ENCODE results near the gene HGFAC. TPM values are rescaled to one million over a fixed set of nuclear protein-coding genes. Genes with fewer than 3 reads are reported as not detected.

Gene HGFAC
- total and polyA plus RNA-seq, 9 donors: 0.51 to 2.5 (median 1.5) TPM

DNA sequence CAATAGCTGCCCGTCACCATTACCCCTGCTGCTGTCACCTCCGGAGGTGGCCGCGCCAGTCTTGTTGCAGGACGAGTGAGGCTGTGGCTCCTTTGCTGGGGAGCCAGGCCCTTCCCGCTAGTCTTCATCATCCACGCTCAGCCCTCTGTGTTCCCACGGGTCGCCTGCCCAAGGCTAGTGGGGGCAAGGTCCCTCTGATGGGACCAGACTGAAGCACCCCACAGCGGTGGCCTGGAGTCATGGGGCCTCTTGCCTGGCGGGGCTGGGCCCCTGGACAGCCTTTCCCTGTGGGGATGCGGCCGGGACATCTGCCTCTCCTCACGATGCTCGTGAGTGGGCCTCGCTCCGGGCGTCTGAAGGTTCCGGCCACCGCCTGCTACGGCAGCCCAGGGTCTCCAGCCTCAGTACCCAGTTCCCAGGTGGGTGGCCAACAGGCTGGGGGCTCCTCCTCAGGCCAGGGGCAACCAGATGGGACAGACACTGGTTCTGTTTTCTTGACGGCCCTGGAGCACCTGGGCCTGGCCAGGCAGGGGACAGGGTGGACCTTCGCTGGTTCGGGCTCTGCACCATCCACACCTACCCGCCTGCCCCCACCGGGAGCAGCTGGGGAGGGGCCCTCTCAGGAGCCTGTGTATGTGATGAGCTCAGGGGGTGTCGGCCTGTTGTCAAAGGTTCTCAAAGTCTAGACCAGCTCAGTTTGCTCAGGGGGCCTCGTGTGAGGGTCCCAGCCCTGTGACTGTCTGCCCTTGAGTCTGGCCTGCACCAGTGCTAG, 53.6 kb downstream of the HGFAC start:
- Histone ChIP-seq H3K4me1 (ENCODE audit: control insufficient read depth, insufficient read depth, low read length) (peaks cover 20% of the 10 kb centered on the region), H3K27me3 (ENCODE audit: control insufficient read depth, insufficient read depth, low read length) (peaks cover 14% of the 10 kb centered on the region), H3K27ac (ENCODE audit: low read length) (no peak overlapping the region), H3K4me3 (ENCODE audit: low read length) (no peak overlapping the region), H3K36me3 (ENCODE audit: control insufficient read depth, insufficient read depth, low read length) (peaks cover 20% of the 10 kb centered on the region), H3K9me3 (replicated peaks; ENCODE audit: control insufficient read depth, low read depth, low read length) (no peaks in the 10 kb centered on the region)
- DNase-seq: no peak
- 73% methylated on average over 27 of the region's 28 CpGs for WGBS (ENCODE audit: insufficient coverage)

DNA sequence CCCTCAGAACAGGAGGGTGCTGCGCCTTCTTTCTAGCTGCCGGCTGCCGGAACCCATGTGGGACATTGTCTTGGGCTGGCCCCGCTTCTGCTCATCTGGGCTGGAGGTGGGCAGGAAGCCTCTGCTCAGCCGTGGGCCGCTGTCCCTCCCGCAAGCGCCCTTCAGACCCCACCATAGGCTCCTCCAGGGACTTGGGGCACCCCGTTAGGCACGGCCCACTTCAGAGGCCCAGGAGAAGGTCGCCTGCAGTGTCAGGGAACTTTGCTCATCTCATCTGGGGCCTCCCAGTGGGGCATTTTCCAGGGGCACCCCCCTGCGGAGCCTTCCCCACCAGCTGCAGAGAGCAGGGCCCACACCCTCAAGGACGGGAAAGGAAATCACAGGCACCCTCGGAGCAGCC, 54.3 kb downstream of the HGFAC start:
- Histone ChIP-seq H3K9me3 (replicated peaks; ENCODE audit: control insufficient read depth, low read depth, low read length) (no peaks in the 10 kb centered on the region), H3K36me3 (ENCODE audit: control insufficient read depth, insufficient read depth, low read length) (peaks cover 23% of the 10 kb centered on the region), H3K4me1 (ENCODE audit: control insufficient read depth, insufficient read depth, low read length) (peaks cover 20% of the 10 kb centered on the region), H3K4me3 (ENCODE audit: low read length) (no peak overlapping the region), H3K27me3 (ENCODE audit: control insufficient read depth, insufficient read depth, low read length) (peaks cover 14% of the 10 kb centered on the region), H3K27ac (ENCODE audit: low read length) (no peak overlapping the region)
- WGBS (ENCODE audit: insufficient coverage): 75% methylated on average over 9 of the region's 14 CpGs
- DNase-seq: no peak

DNA sequence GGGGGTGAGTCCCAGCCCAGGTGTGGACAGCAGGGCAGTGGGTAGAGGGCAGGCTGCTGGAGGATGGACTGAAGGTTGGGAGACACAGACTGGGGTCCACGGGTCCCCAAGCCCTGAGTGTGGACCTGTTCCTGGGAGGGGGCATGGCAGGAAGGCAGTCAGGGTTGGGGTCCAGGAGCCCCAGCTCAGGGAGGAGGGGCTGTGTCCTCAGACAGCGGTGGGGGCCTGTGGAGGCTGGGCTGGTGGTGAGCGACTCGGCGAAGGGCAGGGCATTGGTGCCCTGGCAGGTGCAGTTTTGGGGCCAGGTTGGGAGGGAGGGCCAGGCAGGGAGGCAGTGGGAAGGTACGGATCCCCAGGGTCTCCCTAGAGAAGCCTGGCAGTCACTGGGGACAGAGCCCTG, 55.3 kb downstream of the HGFAC start:
- DNase-seq: no peak
- 85% methylated on average over 6 of the region's 6 CpGs for WGBS (ENCODE audit: insufficient coverage)
- Histone ChIP-seq H3K9me3 (replicated peaks; ENCODE audit: control insufficient read depth, low read depth, low read length) (no peaks in the 10 kb centered on the region), H3K4me3 (ENCODE audit: low read length) (no peak overlapping the region), H3K36me3 (ENCODE audit: control insufficient read depth, insufficient read depth, low read length) (peaks cover 28% of the 10 kb centered on the region), H3K4me1 (ENCODE audit: control insufficient read depth, insufficient read depth, low read length) (peaks cover 18% of the 10 kb centered on the region), H3K27me3 (ENCODE audit: control insufficient read depth, insufficient read depth, low read length) (peaks cover 8% of the 10 kb centered on the region), H3K27ac (ENCODE audit: low read length) (no peak overlapping the region)

DNA sequence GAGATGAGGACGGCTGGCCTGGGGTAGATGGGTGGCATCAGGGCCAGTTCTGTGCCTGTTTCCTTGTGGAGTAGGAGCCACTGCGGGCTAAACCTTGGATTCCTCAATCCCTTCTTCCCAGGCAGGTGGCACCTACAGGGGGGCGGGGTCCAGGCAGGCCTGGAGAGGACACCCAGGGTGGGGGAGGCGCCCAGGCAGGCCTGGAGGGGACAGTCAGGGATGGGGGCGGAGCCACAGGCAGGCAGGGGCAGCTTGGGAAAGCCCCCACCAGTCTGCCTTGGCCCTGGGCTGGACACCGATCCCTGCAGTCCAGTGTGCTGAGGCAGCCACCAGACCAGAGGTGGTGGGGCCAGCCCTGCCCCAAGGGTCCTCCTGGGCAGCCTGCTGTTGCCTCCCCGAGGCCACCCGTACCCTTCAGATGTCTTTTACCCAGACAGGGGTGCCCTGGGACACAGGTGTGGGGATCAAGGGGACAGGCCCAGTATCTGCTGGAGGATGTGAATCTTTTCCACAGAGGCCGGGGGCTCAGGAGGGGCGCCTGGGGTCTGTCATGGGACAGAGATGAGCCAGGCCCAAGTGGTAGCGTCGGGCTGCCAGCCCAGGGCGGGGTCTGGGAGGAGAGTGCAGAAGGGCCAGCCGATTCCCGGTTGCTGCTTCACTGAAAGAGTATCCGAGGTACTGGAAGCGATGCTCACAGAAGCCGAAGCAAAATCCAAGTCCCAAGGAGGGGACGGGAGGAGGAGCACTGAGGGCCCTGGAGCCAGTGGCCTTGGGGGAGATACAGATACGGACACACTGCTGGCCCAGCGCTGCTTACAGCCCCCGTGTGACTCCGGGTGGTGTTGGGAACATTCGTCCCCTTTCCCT, 56.0 kb downstream of the HGFAC start:
- WGBS (ENCODE audit: insufficient coverage): 54% methylated on average over 22 of the region's 24 CpGs
- H3K4me1 ChIP-seq (ENCODE audit: control insufficient read depth, insufficient read depth, low read length): peaks cover 13% of the 10 kb centered on the region
- no peaks in the 10 kb centered on the region for H3K9me3 ChIP-seq (replicated peaks; ENCODE audit: control insufficient read depth, low read depth, low read length)
- no peak overlapping the region for H3K4me3 ChIP-seq (ENCODE audit: low read length)
- H3K36me3 ChIP-seq (ENCODE audit: control insufficient read depth, insufficient read depth, low read length): peaks cover 28% of the 10 kb centered on the region
- no peak overlapping the region for H3K27ac ChIP-seq (ENCODE audit: low read length)
- no peak for DNase-seq
- H3K27me3 ChIP-seq (ENCODE audit: control insufficient read depth, insufficient read depth, low read length): peaks cover 6% of the 10 kb centered on the region

DNA sequence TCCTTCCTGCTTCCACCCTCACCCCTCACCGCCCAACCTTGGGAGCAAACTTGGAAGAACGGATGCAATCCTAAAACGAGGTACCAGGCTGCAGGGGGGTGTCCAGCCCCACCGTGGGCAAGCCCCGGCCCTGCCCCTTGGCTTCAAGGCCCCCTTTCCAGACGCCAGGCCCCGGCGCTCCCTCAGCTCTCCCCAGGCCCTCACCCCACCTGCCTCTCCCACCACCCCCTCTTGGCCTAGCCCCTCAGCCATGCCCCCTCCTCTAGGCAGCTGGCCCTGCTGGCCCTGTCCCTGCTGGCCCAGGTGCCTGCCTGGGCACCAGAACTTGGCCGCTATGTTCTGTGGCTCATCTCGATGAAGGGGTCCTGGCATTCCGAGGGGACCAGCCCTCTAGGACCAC, 56.6 kb downstream of the HGFAC start:
- Histone ChIP-seq H3K4me3 (ENCODE audit: low read length) (no peak overlapping the region), H3K27ac (ENCODE audit: low read length) (no peak overlapping the region), H3K4me1 (ENCODE audit: control insufficient read depth, insufficient read depth, low read length) (peaks cover 10% of the 10 kb centered on the region), H3K9me3 (replicated peaks; ENCODE audit: control insufficient read depth, low read depth, low read length) (no peaks in the 10 kb centered on the region), H3K36me3 (ENCODE audit: control insufficient read depth, insufficient read depth, low read length) (peaks cover 28% of the 10 kb centered on the region), H3K27me3 (ENCODE audit: control insufficient read depth, insufficient read depth, low read length) (peaks cover 1% of the 10 kb centered on the region)
- no peak for DNase-seq
- WGBS (ENCODE audit: insufficient coverage): 54% methylated on average over 9 of the region's 11 CpGs

Other genes starting within 250 kb of the HGFAC start
- 0.89 TPM for gene MSANTD1, start 192.8 kb upstream of the HGFAC start, total RNA-seq
- under 1 TPM; 0.25 to 0.88 (median 0.66) TPM for gene MSANTD1, start 192.8 kb upstream of the HGFAC start, polyA plus RNA-seq (ENCODE audit: insufficient read depth in 1 of 8, insufficient read length in 8 of 8, low replicate concordance in 1 of 8)
- gene RGS12, start 148.9 kb upstream of the HGFAC start, total RNA-seq: 25.2 TPM
- 10 to 100 TPM; 26.8 to 49.2 (median 35.3) TPM for gene RGS12, start 148.9 kb upstream of the HGFAC start, polyA plus RNA-seq (ENCODE audit: insufficient read depth in 1 of 8, insufficient read length in 8 of 8, low replicate concordance in 1 of 8)
- 14.2 TPM for gene DOK7, start 21.3 kb downstream of the HGFAC start, total RNA-seq
- 10 to 100 TPM; 11.4 to 23.9 (median 18.6) TPM for gene DOK7, start 21.3 kb downstream of the HGFAC start, polyA plus RNA-seq (ENCODE audit: insufficient read depth in 1 of 8, insufficient read length in 8 of 8, low replicate concordance in 1 of 8)
- gene LRPAP1, start 90.5 kb downstream of the HGFAC start, total RNA-seq: 99.1 TPM
- gene LRPAP1, start 90.5 kb downstream of the HGFAC start, polyA plus RNA-seq (ENCODE audit: insufficient read depth in 1 of 8, insufficient read length in 8 of 8, low replicate concordance in 1 of 8): 10 to 100 TPM; 72.4 to 94.7 (median 90.0) TPM